Renal cortex interstitium (tissue), 3 donors: ENCODE measurements around the gene SULT1C4. TPM values are rescaled to one million over a fixed set of nuclear protein-coding genes. Genes with fewer than 3 reads are reported as not detected.

ENCODE experiments used
- polyA plus RNA-seq, 3 donors: library from polyadenylated mRNA; unstranded; fragments of 120-200 nt; gene quantifications; one replicate each; pipeline ENCODE4 v1.2.1, GENCODE V29; 2013; ENCODE audit not compliant: insufficient read length in 3 of 3

Gene SULT1C4
- polyA plus RNA-seq, 3 donors: 39.8 to 65.9 (median 48.5) TPM

Other genes starting within 250 kb of the SULT1C4 start
- not detected for gene SULT1C3, start 138.0 kb upstream of the SULT1C4 start, polyA plus RNA-seq
- 100 to 1,000 TPM in 1 of 3 donors, 10 to 100 TPM in 2; 43.6 to 113 (median 54.9) TPM for gene SULT1C2, start 89.1 kb upstream of the SULT1C4 start, polyA plus RNA-seq
- gene GCC2, start 71.3 kb downstream of the SULT1C4 start, polyA plus RNA-seq: 10 to 100 TPM; 46.8 to 79.0 (median 58.1) TPM
- gene LIMS1, start 156.5 kb downstream of the SULT1C4 start, polyA plus RNA-seq: 10 to 100 TPM; 49.3 to 55.5 (median 50.6) TPM